IMR-90 (cell line): ENCODE measurements around the gene STAMBPL1. TPM values are rescaled to one million over a fixed set of nuclear protein-coding genes. Genes with fewer than 3 reads are reported as not detected.

ENCODE experiments used
- ATAC-seq: fragments of 200-7000 bp; cut with Tn5 transposase; 2 replicates; pipeline ENCODE4 v1.9.1; 2020; ENCODE audit warnings: low read depth, mild to moderate bottlenecking, moderate library complexity
- BruUV-seq: library from RNA; stranded (reverse); fragments of 400-500 nt; replicated peaks from 2 replicates; lab custom pipeline; 2021; lab: Mats Ljungman, UMichigan
- CTCF ChIA-PET: fragments of 300-600 bp; formaldehyde crosslinking; extraction: SDS; loops from one replicate; lab custom pipeline; 2021; ENCODE audit warnings: antibody characterized with exemption; lab: Yijun Ruan, JAX
- POLR2A ChIA-PET: fragments of 300-600 bp; sonication (Branson Sonifier 250); formaldehyde crosslinking; loops from one replicate; lab custom pipeline; 2022; ENCODE audit warnings: antibody characterized with exemption; ENCODE audit not compliant: unreplicated experiment; lab: Charles Lee
- DNase-seq: peaks from one replicate; pipeline ENCODE4 v3.0.0; 2013
- H2AFZ ChIP-seq: replicated peaks from 2 replicates; pipeline ENCODE3; 2013; ENCODE audit warnings: low read length, mild to moderate bottlenecking; ENCODE audit not compliant: poor library complexity
- H2AK5ac ChIP-seq: 2 replicates; pipeline ENCODE4 v1.6.1; 2013; ENCODE audit warnings: low read depth, low read length, inconsistent platforms
- H2AK9ac ChIP-seq: replicated peaks from 2 replicates; pipeline ENCODE3; 2013; ENCODE audit warnings: mild to moderate bottlenecking, low read depth, low read length, moderate library complexity; ENCODE audit not compliant: poor library complexity
- H2BK120ac ChIP-seq: 2 replicates; pipeline ENCODE4 v1.6.1; 2013; ENCODE audit warnings: low read depth, low read length, inconsistent platforms
- H2BK15ac ChIP-seq: 3 replicates; pipeline ENCODE4 v1.6.1; 2013; ENCODE audit warnings: low read depth, low read length, inconsistent platforms
- H2BK20ac ChIP-seq: 2 replicates; pipeline ENCODE4 v1.6.1; 2013; ENCODE audit warnings: low read depth, mild to moderate bottlenecking, inconsistent platforms, low read length, moderate library complexity
- H2BK5ac ChIP-seq: 2 replicates; pipeline ENCODE4 v1.6.1; 2013; ENCODE audit warnings: mild to moderate bottlenecking, low read depth, low read length, inconsistent platforms; ENCODE audit not compliant: poor library complexity, severe bottlenecking
- H3K14ac ChIP-seq: replicated peaks from 2 replicates; pipeline ENCODE4 v1.6.1; 2013; ENCODE audit warnings: low read depth, low read length, inconsistent platforms
- H3K18ac ChIP-seq: 2 replicates; pipeline ENCODE4 v1.6.1; 2013; ENCODE audit warnings: low read depth, low read length, control low read depth
- H3K23ac ChIP-seq: 2 replicates; pipeline ENCODE4 v1.6.1; 2013; ENCODE audit warnings: low read depth, low read length, inconsistent platforms
- H3K27ac ChIP-seq: 2 replicates; pipeline ENCODE4 v1.5.1; 2013; ENCODE audit warnings: mild to moderate bottlenecking, control low read depth, low read length; ENCODE audit not compliant: insufficient read depth
- H3K27me3 ChIP-seq: 2 replicates; pipeline ENCODE4 v1.6.1; 2013; ENCODE audit warnings: low read length; ENCODE audit not compliant: control insufficient read depth, insufficient read depth
- H3K36me3 ChIP-seq: 2 replicates; pipeline ENCODE4 v1.6.1; 2013; ENCODE audit warnings: low read length, mixed read lengths; ENCODE audit not compliant: control insufficient read depth, insufficient read depth
- H3K4ac ChIP-seq: 2 replicates; pipeline ENCODE4 v1.6.1; 2013; ENCODE audit warnings: low read depth, low read length, inconsistent platforms
- H3K4me1 ChIP-seq: 2 replicates; pipeline ENCODE4 v1.6.1; 2013; ENCODE audit warnings: low read length, mixed read lengths; ENCODE audit not compliant: control insufficient read depth, insufficient read depth
- H3K4me2 ChIP-seq: 2 replicates; pipeline ENCODE4 v1.6.1; 2013; ENCODE audit warnings: low read depth, mild to moderate bottlenecking, control low read depth, low read length, moderate library complexity
- H3K4me3 ChIP-seq: 2 replicates; pipeline ENCODE4 v1.5.1; 2013; ENCODE audit warnings: low read depth, mild to moderate bottlenecking, control low read depth, low read length, moderate library complexity; ENCODE audit not compliant: insufficient read depth
- H3K56ac ChIP-seq: 2 replicates; pipeline ENCODE4 v1.6.1; 2013; ENCODE audit warnings: low read length, inconsistent platforms; ENCODE audit not compliant: insufficient read depth; ENCODE audit errors: extremely low read depth
- H3K79me1 ChIP-seq, 2 experiments: 2 replicates each; pipeline ENCODE4 v1.6.1; 2013; ENCODE audit warnings: low read length in 2 of 2, inconsistent platforms in 1 of 2, low read depth in 1 of 2
- H3K9ac ChIP-seq: 2 replicates; pipeline ENCODE4 v1.6.1; 2013; ENCODE audit warnings: low read depth, low read length, control low read depth
- H3K9me1 ChIP-seq: 2 replicates; pipeline ENCODE4 v1.6.1; 2013; ENCODE audit warnings: low read length, inconsistent platforms; ENCODE audit not compliant: insufficient read depth
- H3K9me3 ChIP-seq: 2 replicates; pipeline ENCODE4 v1.6.1; 2013; ENCODE audit warnings: low read length; ENCODE audit not compliant: control insufficient read depth, insufficient read depth
- H4K20me1 ChIP-seq: 2 replicates; pipeline ENCODE4 v1.6.1; 2013; ENCODE audit warnings: low read length, inconsistent platforms; ENCODE audit not compliant: insufficient read depth
- H4K5ac ChIP-seq: 2 replicates; pipeline ENCODE4 v1.6.1; 2013; ENCODE audit warnings: mild to moderate bottlenecking, low read depth, low read length, control low read depth
- H4K8ac ChIP-seq, 2 experiments: 2 replicates each; pipeline ENCODE4 v1.6.1; 2013; ENCODE audit warnings: low read depth in 2 of 2, low read length in 2 of 2, control low read depth in 1 of 2, inconsistent platforms in 1 of 2
- H4K91ac ChIP-seq: 2 replicates; pipeline ENCODE4 v1.6.1; 2013; ENCODE audit warnings: low read depth, low read length, inconsistent platforms; ENCODE audit not compliant: insufficient read depth
- BHLHE40 ChIP-seq: fragments of 150-350 bp; IDR thresholded peaks from 2 replicates; pipeline ENCODE4 v1.6.1; 2016; ENCODE audit warnings: mild to moderate bottlenecking, low read depth, low read length
- FOS ChIP-seq: fragments of 150-350 bp; IDR thresholded peaks from 2 replicates; pipeline ENCODE4 v1.6.1; 2016; ENCODE audit warnings: low read depth, low read length
- MAFK ChIP-seq: IDR thresholded peaks from 2 replicates; pipeline ENCODE4 v1.6.1; 2012; ENCODE audit warnings: low read depth, low read length, improper control_type of control experiment
- NFE2L2 ChIP-seq: fragments of 150-350 bp; IDR thresholded peaks from 2 replicates; pipeline ENCODE4 v1.6.1; 2016; ENCODE audit warnings: low read depth, mild to moderate bottlenecking, low read length
- WGBS, 2 experiments: methylation state at CpG; one replicate each; pipeline versions ENCODE4 v1.1.5 to v1.1.7; 2013; ENCODE audit warnings: missing lambda C conversion rate in 2 of 2; ENCODE audit not compliant: insufficient read length in 1 of 2; ENCODE audit errors: extremely low coverage in 2 of 2; 5-methylcytosine and 5-hydroxymethylcytosine counted together
- dilution Hi-C: fragments of 300-500 bp; cut with HindIII; formaldehyde crosslinking; loops from one replicate; pipeline ENCODE4 v1.14.3; 2018; ENCODE audit warnings: low sequenced_read_pairs; ENCODE audit not compliant: unreplicated experiment
- in situ Hi-C: fragments of 300-500 bp; cut with MboI; formaldehyde crosslinking; loops from 3 replicates; pipeline ENCODE4 v1.14.3; 2019; ENCODE audit warnings: low sequenced_read_pairs, inconsistent platforms, mixed read lengths
- intact Hi-C: fragments of 100-400 bp; cut with micrococcal nuclease; formaldehyde crosslinking; loops from 2 replicates; pipeline ENCODE4 v1.10.0; 2022
- polyA plus RNA-seq, 3 experiments: library from polyadenylated mRNA; depleted of rRNA; stranded (reverse); fragments of >200 nt; gene quantifications; 2 replicates each; pipeline ENCODE4 v1.2.3, GENCODE V29; 2012; ENCODE audit warnings: low replicate concordance in 1 of 3
- total RNA-seq: library from RNA; depleted of rRNA; stranded (reverse); fragments of >200 nt; gene quantifications from 2 replicates; pipeline ENCODE4 v1.2.3, GENCODE V29; 2012
- TF ChIP-seq, protein P1 (sequence below): fragments of 150-350 bp; IDR thresholded peaks from 2 replicates; pipeline ENCODE4 v1.6.1; 2016; ENCODE audit warnings: low read depth, mild to moderate bottlenecking, low read length, moderate library complexity, borderline replicate concordance

The STAMBPL1 gene
- total and polyA plus RNA-seq, 2 of the 4 experiments (the other 2 are of a cell fraction), result 26.8 to 28.1 TPM

DNA sequence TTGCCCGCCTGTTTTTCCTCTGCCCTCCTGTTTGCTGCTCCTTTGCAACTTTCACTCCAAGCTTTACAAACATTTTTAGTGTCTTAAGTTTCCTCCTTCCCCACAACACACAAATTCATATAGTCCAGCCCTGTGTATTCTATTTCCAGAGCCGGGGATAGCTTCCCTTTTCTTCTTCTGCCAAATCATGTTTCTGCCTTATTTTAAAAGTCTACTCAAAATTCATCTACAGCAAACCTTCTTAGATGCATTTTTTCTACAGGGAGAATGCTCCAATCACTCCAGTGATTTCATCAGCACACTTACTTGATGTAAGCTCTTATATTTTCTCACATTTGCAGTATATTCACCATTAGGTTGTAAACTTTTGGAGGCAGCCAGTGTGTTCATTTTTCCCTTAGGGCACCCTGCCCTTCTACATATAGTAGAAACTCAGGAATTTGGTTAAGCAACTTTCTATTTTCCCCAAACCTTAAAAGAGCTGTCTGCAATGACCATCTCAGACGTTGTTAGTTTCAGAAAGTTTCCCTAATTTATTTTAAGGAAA, 84.9 kb downstream of the STAMBPL1 start:
- Histone ChIP-seq H2AFZ (no peak overlapping the region), H4K91ac (no peak overlapping the region), H3K27me3 (no peaks in the 10 kb centered on the region), H4K5ac (no peak overlapping the region), H4K8ac (0 out of 4 replicates have a peak overlapping the region, but pooled peaks of 1 of the 2 experiments have one; percentile 2), H2BK120ac (no peak overlapping the region), H2BK15ac (0 out of 3 replicates have a peak overlapping the region, but pooled peaks have one; percentile 6), H3K4me3 (no peak overlapping the region), H3K79me1 (peaks cover 8 to 45% of the 10 kb centered on the region in 2 experiments; a peak in 3 of 4 replicates), H4K20me1 (no peaks in the 10 kb centered on the region), H3K27ac (no peak overlapping the region), H3K4me2 (no peak overlapping the region), H3K23ac (no peak overlapping the region), H3K14ac (no peak overlapping the region), H3K4me1 (peaks cover 12% of the 10 kb centered on the region), H3K56ac (no peak overlapping the region), H3K9ac (no peak overlapping the region), H3K4ac (no peak overlapping the region), H3K9me1 (peaks cover 3% of the 10 kb centered on the region; the same call in 1 of the 2 replicates), H3K18ac (no peak overlapping the region), H2AK9ac (no peak overlapping the region), H3K9me3 (no peaks in the 10 kb centered on the region), H2AK5ac (no peak overlapping the region), H2BK20ac (no peak overlapping the region), H3K36me3 (no peaks in the 10 kb centered on the region), H2BK5ac (no peak overlapping the region)
- dilution Hi-C loops, result no loop called here
- DNase-seq (peak; percentile 42), ATAC-seq (peak; percentile 55)
- POLR2A ChIA-PET, result no interaction called here
- TF ChIP-seq BHLHE40 (no peak), FOS (no peak), NFE2L2 (no peak), MAFK (no peak)
- TF ChIP-seq, protein P1, sequence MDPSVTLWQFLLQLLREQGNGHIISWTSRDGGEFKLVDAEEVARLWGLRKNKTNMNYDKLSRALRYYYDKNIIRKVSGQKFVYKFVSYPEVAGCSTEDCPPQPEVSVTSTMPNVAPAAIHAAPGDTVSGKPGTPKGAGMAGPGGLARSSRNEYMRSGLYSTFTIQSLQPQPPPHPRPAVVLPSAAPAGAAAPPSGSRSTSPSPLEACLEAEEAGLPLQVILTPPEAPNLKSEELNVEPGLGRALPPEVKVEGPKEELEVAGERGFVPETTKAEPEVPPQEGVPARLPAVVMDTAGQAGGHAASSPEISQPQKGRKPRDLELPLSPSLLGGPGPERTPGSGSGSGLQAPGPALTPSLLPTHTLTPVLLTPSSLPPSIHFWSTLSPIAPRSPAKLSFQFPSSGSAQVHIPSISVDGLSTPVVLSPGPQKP, result no peak
- 30% methylated on average over 1 of the region's 3 CpGs; no CpG with 5 or more reads in 1 of the 2 experiments for WGBS, 2 experiments
- in situ Hi-C loops, result no loop called here
- intact Hi-C loops, result no loop called here
- BruUV-seq, result no TSS peak
- CTCF ChIA-PET, result no interaction called here
